Activated naive CD4-positive, alpha-beta T cell treated with anti-CD3 and anti-CD28 coated beads, Interleukin-2, amount 10 ng/mL, durations not matched to agents 7 days and 5 days (primary cell): Measurements from ENCODE around the gene CPNE9.

Experiments used
- CTCF ChIA-PET: fragments of 350-600 bp; sonication (Branson Sonifier 250); formaldehyde crosslinking; loops from one replicate; lab custom pipeline; 2021; ENCODE audit warnings: antibody characterized with exemption; lab: Charles Lee
- DNase-seq: peaks from one replicate; pipeline ENCODE4 v3.0.0-alpha.2; 2020
- H3K27ac Mint-ChIP-seq: one replicate; pipeline ENCODE4 v1.8.0; 2021; ENCODE audit warnings: mild to moderate bottlenecking, moderate library complexity, mixed read lengths
- H3K27me3 Mint-ChIP-seq: one replicate; pipeline ENCODE4 v1.8.0; 2021; ENCODE audit warnings: mild to moderate bottlenecking, mixed read lengths
- H3K36me3 Mint-ChIP-seq: one replicate; pipeline ENCODE4 v1.8.0; 2021; ENCODE audit warnings: mixed read lengths
- H3K4me1 Mint-ChIP-seq: one replicate; pipeline ENCODE4 v1.8.0; 2021; ENCODE audit warnings: mixed read lengths
- H3K4me3 Mint-ChIP-seq: one replicate; pipeline ENCODE4 v1.8.0; 2021; ENCODE audit warnings: mild to moderate bottlenecking, moderate library complexity, mixed read lengths
- H3K9me3 Mint-ChIP-seq: one replicate; pipeline ENCODE4 v1.8.0; 2021; ENCODE audit warnings: mixed read lengths

Gene CPNE9

GRCh38 chr3:9695746-9696145 lies 7.9 kb upstream of the CPNE9 start:
- no peaks in the 10 kb centered on the region for H3K9me3 Mint-ChIP-seq
- H3K27me3 Mint-ChIP-seq, result no peaks in the 10 kb centered on the region
- H3K4me3 Mint-ChIP-seq, result no peak overlapping the region
- no peak overlapping the region for H3K27ac Mint-ChIP-seq
- CTCF ChIA-PET, result no interaction called here
- no peak for DNase-seq
- peaks cover 28% of the 10 kb centered on the region for H3K36me3 Mint-ChIP-seq
- H3K4me1 Mint-ChIP-seq, result no peaks in the 10 kb centered on the region

- CTCF ChIA-PET, result interaction anchor here (2.1 kb wide), 1 partner anchor 34 kb away, joined by 6 read pairs; no protein-coding TSS in a partner anchor
- Mint-ChIP-seq H3K27ac (no peak overlapping the region), H3K4me3 (no peak overlapping the region), H3K36me3 (peaks cover 33% of the 10 kb centered on the region), H3K9me3 (no peaks in the 10 kb centered on the region), H3K4me1 (no peaks in the 10 kb centered on the region), H3K27me3 (no peaks in the 10 kb centered on the region)
- no peak for DNase-seq
Measured at GRCh38 chr3:9696480-9697220, 7.0 kb upstream of the CPNE9 start.

GRCh38 chr3:9697892-9698291 lies 5.7 kb upstream of the CPNE9 start:
- Mint-ChIP-seq H3K27me3 (peaks cover 6% of the 10 kb centered on the region), H3K4me3 (no peak overlapping the region), H3K9me3 (no peaks in the 10 kb centered on the region), H3K4me1 (no peaks in the 10 kb centered on the region), H3K36me3 (peaks cover 37% of the 10 kb centered on the region), H3K27ac (no peak overlapping the region)
- CTCF ChIA-PET, result interaction anchor here (2.1 kb wide), 1 partner anchor 33 kb away, joined by 6 read pairs; no protein-coding TSS in a partner anchor
- DNase-seq, result no peak

GRCh38 chr3:9698293-9698692 lies 5.3 kb upstream of the CPNE9 start:
- DNase-seq, result no peak
- CTCF ChIA-PET, result interaction anchor here (0.7 to 2.1 kb wide), 2 partner anchors 32 to 348 kb away, joined by 3 to 6 read pairs; no protein-coding TSS in a partner anchor
- H3K9me3 Mint-ChIP-seq, result no peaks in the 10 kb centered on the region
- no peak overlapping the region for H3K4me3 Mint-ChIP-seq
- no peak overlapping the region for H3K27ac Mint-ChIP-seq
- peaks cover 10% of the 10 kb centered on the region for H3K27me3 Mint-ChIP-seq
- peaks cover 37% of the 10 kb centered on the region for H3K36me3 Mint-ChIP-seq
- no peaks in the 10 kb centered on the region for H3K4me1 Mint-ChIP-seq

- no peaks in the 10 kb centered on the region for H3K9me3 Mint-ChIP-seq
- peaks cover 32% of the 10 kb centered on the region for H3K27me3 Mint-ChIP-seq
- CTCF ChIA-PET, result no interaction called here
- peaks cover 28% of the 10 kb centered on the region for H3K36me3 Mint-ChIP-seq
- no peak overlapping the region for H3K27ac Mint-ChIP-seq
- DNase-seq, result no peak
- no peak overlapping the region for H3K4me3 Mint-ChIP-seq
- peaks cover 4% of the 10 kb centered on the region for H3K4me1 Mint-ChIP-seq
Measured at GRCh38 chr3:9700536-9700935, 3.1 kb upstream of the CPNE9 start.

- no peak overlapping the region for H3K4me3 Mint-ChIP-seq
- no peaks in the 10 kb centered on the region for H3K9me3 Mint-ChIP-seq
- CTCF ChIA-PET, result no interaction called here
- H3K4me1 Mint-ChIP-seq, result peaks cover 4% of the 10 kb centered on the region
- H3K27ac Mint-ChIP-seq, result no peak overlapping the region
- no peak for DNase-seq
- peaks cover 37% of the 10 kb centered on the region for H3K27me3 Mint-ChIP-seq
- H3K36me3 Mint-ChIP-seq, result peaks cover 28% of the 10 kb centered on the region
Measured at GRCh38 chr3:9701006-9701405, 2.6 kb upstream of the CPNE9 start.

GRCh38 chr3:9701711-9702110 lies 1.9 kb upstream of the CPNE9 start:
- no peak overlapping the region for H3K27ac Mint-ChIP-seq
- H3K36me3 Mint-ChIP-seq, result peaks cover 28% of the 10 kb centered on the region
- no peak overlapping the region for H3K4me3 Mint-ChIP-seq
- H3K27me3 Mint-ChIP-seq, result peaks cover 44% of the 10 kb centered on the region
- CTCF ChIA-PET, result no interaction called here
- DNase-seq, result no peak
- H3K4me1 Mint-ChIP-seq, result peaks cover 4% of the 10 kb centered on the region
- H3K9me3 Mint-ChIP-seq, result no peaks in the 10 kb centered on the region

GRCh38 chr3:9703240-9703639 lies 393 bp upstream of the CPNE9 start:
- CTCF ChIA-PET, result interaction anchor here (1.6 kb wide), 1 partner anchor 199 kb away, joined by 5 read pairs; no protein-coding TSS in a partner anchor
- Mint-ChIP-seq H3K4me3 (no peak overlapping the region), H3K4me1 (peaks cover 4% of the 10 kb centered on the region), H3K36me3 (peaks cover 21% of the 10 kb centered on the region), H3K27me3 (peaks cover 53% of the 10 kb centered on the region), H3K27ac (no peak overlapping the region), H3K9me3 (no peaks in the 10 kb centered on the region)
- DNase-seq, result no peak

GRCh38 chr3:9704347-9705322 lies 1.0 kb downstream of the CPNE9 start:
- peaks cover 53% of the 10 kb centered on the region for H3K27me3 Mint-ChIP-seq
- H3K4me1 Mint-ChIP-seq, result peaks cover 4% of the 10 kb centered on the region
- CTCF ChIA-PET, result no interaction called here
- H3K27ac Mint-ChIP-seq, result no peak overlapping the region
- no peaks in the 10 kb centered on the region for H3K9me3 Mint-ChIP-seq
- H3K4me3 Mint-ChIP-seq, result no peak overlapping the region
- H3K36me3 Mint-ChIP-seq, result peaks cover 20% of the 10 kb centered on the region
- peak; percentile 53 for DNase-seq

GRCh38 chr3:9710174-9710739 lies 6.6 kb downstream of the CPNE9 start:
- Mint-ChIP-seq H3K27ac (no peak overlapping the region), H3K36me3 (no peaks in the 10 kb centered on the region), H3K27me3 (peaks cover 45% of the 10 kb centered on the region), H3K4me1 (no peaks in the 10 kb centered on the region), H3K9me3 (no peaks in the 10 kb centered on the region), H3K4me3 (no peak overlapping the region)
- CTCF ChIA-PET, result no interaction called here
- no peak for DNase-seq

GRCh38 chr3:9712415-9712814 lies 8.8 kb downstream of the CPNE9 start:
- Mint-ChIP-seq H3K27me3 (peaks cover 28% of the 10 kb centered on the region), H3K4me1 (no peaks in the 10 kb centered on the region), H3K36me3 (no peaks in the 10 kb centered on the region), H3K27ac (no peak overlapping the region), H3K9me3 (no peaks in the 10 kb centered on the region), H3K4me3 (no peak overlapping the region)
- CTCF ChIA-PET, result no interaction called here
- no peak for DNase-seq

- no peak for DNase-seq
- CTCF ChIA-PET, result interaction anchor here (2.5 kb wide), 1 partner anchor 18 kb away, joined by 7 read pairs; the partner anchor contains the start of gene BRPF1
Measured at GRCh38 chr3:9713142-9713541, 9.5 kb downstream of the CPNE9 start.

GRCh38 chr3:9715136-9715535 lies 11.5 kb downstream of the CPNE9 start:
- no peak for DNase-seq
- CTCF ChIA-PET, result interaction anchor here (0.5 to 2.5 kb wide), 5 partner anchors 12 to 362 kb away, joined by 3 to 15 read pairs (median 4); partner anchors contain the start of gene BRPF1
- Mint-ChIP-seq H3K4me1 (peaks cover 5% of the 10 kb centered on the region), H3K9me3 (no peaks in the 10 kb centered on the region), H3K36me3 (no peaks in the 10 kb centered on the region), H3K4me3 (no peak overlapping the region), H3K27ac (no peak overlapping the region), H3K27me3 (peaks cover 25% of the 10 kb centered on the region)

More at GRCh38 chr3:9713142-9713541, 9.5 kb downstream of the CPNE9 start:
- no peak overlapping the region for H3K27ac Mint-ChIP-seq
- H3K36me3 Mint-ChIP-seq, result no peaks in the 10 kb centered on the region
- peaks cover 2% of the 10 kb centered on the region for H3K4me1 Mint-ChIP-seq
- H3K27me3 Mint-ChIP-seq, result peaks cover 25% of the 10 kb centered on the region
- H3K4me3 Mint-ChIP-seq, result no peak overlapping the region
- no peaks in the 10 kb centered on the region for H3K9me3 Mint-ChIP-seq
